ENCODE data around the gene NCAM1.

Gene NCAM1

GRCh38 chr11:113134626-113135025 is 173.4 kb downstream of the NCAM1 start:
- no peak for DNase-seq

- no peak for DNase-seq
These were observed 176.7 kb downstream of the NCAM1 start for GRCh38 chr11:113137713-113138529.

- no peak for DNase-seq
These were observed 177.5 kb downstream of the NCAM1 start for GRCh38 chr11:113138731-113139130.

- DNase-seq, result no peak
These were observed 179.8 kb downstream of the NCAM1 start for GRCh38 chr11:113141010-113141409.

- no peak for DNase-seq
These were observed 181.3 kb downstream of the NCAM1 start for GRCh38 chr11:113142508-113142907.

GRCh38 chr11:113147249-113147648 is 186.0 kb downstream of the NCAM1 start:
- DNase-seq, result no peak

- DNase-seq, result no peak
These were observed 186.9 kb downstream of the NCAM1 start for GRCh38 chr11:113148076-113148475.

- no peak for DNase-seq
These were observed 187.4 kb downstream of the NCAM1 start for GRCh38 chr11:113148652-113149051.

- no peak for DNase-seq
These were observed 190.3 kb downstream of the NCAM1 start for GRCh38 chr11:113151521-113151920.

- no peak for DNase-seq
These were observed 191.3 kb downstream of the NCAM1 start for GRCh38 chr11:113152500-113152899.

- no peak for DNase-seq
These were observed 192.6 kb downstream of the NCAM1 start for GRCh38 chr11:113153847-113154246.

GRCh38 chr11:113159988-113160807 is 199.0 kb downstream of the NCAM1 start:
- no peak for DNase-seq

GRCh38 chr11:113160808-113161124 is 199.5 kb downstream of the NCAM1 start:
- no peak for DNase-seq

GRCh38 chr11:113161711-113162591 is 200.7 kb downstream of the NCAM1 start:
- DNase-seq, result no peak

GRCh38 chr11:113162592-113162962 is 201.4 kb downstream of the NCAM1 start:
- no peak for DNase-seq

GRCh38 chr11:113163291-113164030 is 202.2 kb downstream of the NCAM1 start:
- no peak for DNase-seq

GRCh38 chr11:113166280-113166679 is 205.1 kb downstream of the NCAM1 start:
- no peak for DNase-seq

- no peak for DNase-seq
These were observed 206.4 kb downstream of the NCAM1 start for GRCh38 chr11:113167599-113167998.

GRCh38 chr11:113168354-113169342 is 207.4 kb downstream of the NCAM1 start:
- DNase-seq, result no peak

- no peak for DNase-seq
These were observed 211.2 kb downstream of the NCAM1 start for GRCh38 chr11:113172382-113172951.

- no peak for DNase-seq
These were observed 211.9 kb downstream of the NCAM1 start for GRCh38 chr11:113173126-113173525.
